Endothelial cell of umbilical vein (primary cell): ENCODE data around the gene DERA. TPM values are rescaled to one million over a fixed set of nuclear protein-coding genes. Genes with fewer than 3 reads are reported as not detected.

ENCODE experiments used
- BruUV-seq: library from RNA; stranded (reverse); fragments of 400-500 nt; replicated peaks from 2 replicates; lab custom pipeline; 2021; lab: Mats Ljungman, UMichigan
- CTCF ChIA-PET: fragments of 300-600, 350-600 bp; sonication (Branson Sonifier 250); formaldehyde crosslinking; loops from one replicate; lab custom pipeline; 2021; ENCODE audit warnings: antibody characterized with exemption, inconsistent platforms; lab: Charles Lee
- POLR2A ChIA-PET: fragments of 300-600, 350-600 bp; sonication (Branson Sonifier 250); formaldehyde crosslinking; loops from one replicate; lab custom pipeline; 2021; ENCODE audit warnings: antibody characterized with exemption, inconsistent platforms; lab: Charles Lee
- DNase-seq: peaks from one replicate; pipeline ENCODE4 v3.0.0-alpha.2; 2011; ENCODE audit warnings: low read depth, low spot score
- FAIRE-seq: peaks from 2 replicates; lab custom pipeline; 2011; peaks lifted over from hg19 to GRCh38; lab: Jason Lieb, UNC
- H2AFZ ChIP-seq: 2 replicates; pipeline ENCODE4 v1.6.0; 2012; ENCODE audit warnings: low read depth, low read length, control low read depth, inconsistent platforms
- H3K27ac ChIP-seq: 2 replicates; pipeline ENCODE4 v1.5.1; 2011; ENCODE audit warnings: low read depth, mild to moderate bottlenecking, control low read depth, low read length, moderate library complexity; ENCODE audit not compliant: insufficient read depth
- H3K27me3 ChIP-seq, 2 experiments: 2 replicates each; pipeline versions ENCODE4 v1.6.0 to v1.6.1; 2011; ENCODE audit warnings: low read length in 2 of 2, mixed read lengths in 1 of 2; ENCODE audit not compliant: control insufficient read depth in 2 of 2, insufficient read depth in 2 of 2
- H3K36me3 ChIP-seq, 2 experiments: 2 replicates in 1 of 2; 3 replicates in 1 of 2; pipeline ENCODE4 v1.5.1; 2011; ENCODE audit warnings: low read length in 2 of 2, mild to moderate bottlenecking in 1 of 2, moderate library complexity in 1 of 2; ENCODE audit not compliant: control insufficient read depth in 2 of 2, insufficient read depth in 2 of 2; ENCODE audit errors: extremely low read depth in 1 of 2
- H3K4me1 ChIP-seq: 3 replicates; pipeline ENCODE4 v1.5.1; 2011; ENCODE audit warnings: mild to moderate bottlenecking, low read length; ENCODE audit not compliant: control insufficient read depth, insufficient read depth; ENCODE audit errors: extremely low read depth
- H3K4me2 ChIP-seq: 2 replicates; pipeline ENCODE4 v1.6.1; 2011; ENCODE audit warnings: low read length, control low read depth, mixed read lengths; ENCODE audit not compliant: insufficient read depth
- H3K4me3 ChIP-seq, 3 experiments: fragments of 200-600 bp in 1 of 3; sonication (generic), shearing (Covaris generic) in 1 of 3; replicated peaks in 1 of 3; 2 replicates each; pipeline ENCODE4 v1.5.1; 2011 to 2016; ENCODE audit warnings: control low read depth in 3 of 3, low read length in 3 of 3, mild to moderate bottlenecking in 2 of 3, inconsistent platforms in 1 of 3, low read depth in 1 of 3, moderate library complexity in 1 of 3; ENCODE audit not compliant: insufficient read depth in 1 of 3
- H3K79me2 ChIP-seq: 2 replicates; pipeline ENCODE4 v1.6.0; 2012; ENCODE audit warnings: low read length, inconsistent platforms; ENCODE audit not compliant: control insufficient read depth, insufficient read depth
- H3K9ac ChIP-seq: replicated peaks from 2 replicates; pipeline ENCODE3; 2011; ENCODE audit warnings: low read length, control low read depth; ENCODE audit not compliant: insufficient read depth; ENCODE audit errors: extremely low read depth
- H3K9me1 ChIP-seq: replicated peaks from 3 replicates; pipeline ENCODE4 v1.6.0; 2011; ENCODE audit warnings: mild to moderate bottlenecking, low read length; ENCODE audit not compliant: control insufficient read depth, insufficient read depth; ENCODE audit errors: extremely low read depth
- H3K9me3 ChIP-seq: replicated peaks from 2 replicates; pipeline ENCODE4 v1.5.1; 2012; ENCODE audit warnings: low read length, inconsistent platforms; ENCODE audit not compliant: control insufficient read depth, insufficient read depth
- H4K20me1 ChIP-seq: replicated peaks from 2 replicates; pipeline ENCODE3; 2011; ENCODE audit warnings: mild to moderate bottlenecking, low read length; ENCODE audit not compliant: control insufficient read depth, insufficient read depth; ENCODE audit errors: extremely low read depth
- CTCF ChIP-seq, 2 donors: IDR thresholded peaks; 1 replicate in 1 of 2; 2 replicates in 1 of 2; pipeline ENCODE4 v1.5.1; 2011; ENCODE audit warnings: low read length in 2 of 2, mild to moderate bottlenecking in 2 of 2, moderate library complexity in 2 of 2, control low read depth in 1 of 2, inconsistent platforms in 1 of 2, low read depth in 1 of 2; ENCODE audit not compliant: insufficient read depth in 1 of 2; ENCODE audit errors: extremely low read depth in 1 of 2
- EZH2 ChIP-seq: IDR thresholded peaks from 2 replicates; pipeline ENCODE4 v1.6.1; 2012; ENCODE audit warnings: borderline replicate concordance, low read depth, mild to moderate bottlenecking, moderate library complexity, low read length, inconsistent platforms; ENCODE audit not compliant: severe bottlenecking
- FOS ChIP-seq: IDR thresholded peaks from 2 replicates; pipeline ENCODE4 v1.6.1; 2011; ENCODE audit warnings: mild to moderate bottlenecking, low read length, moderate library complexity, borderline replicate concordance; ENCODE audit not compliant: insufficient read depth
- GATA2 ChIP-seq: IDR thresholded peaks from 2 replicates; pipeline ENCODE4 v1.7.0; 2011; ENCODE audit warnings: low read depth, mild to moderate bottlenecking, moderate library complexity, mixed read lengths, low read length; ENCODE audit not compliant: insufficient read length, insufficient read depth
- JUN ChIP-seq: IDR thresholded peaks from 2 replicates; pipeline ENCODE4 v1.6.1; 2011; ENCODE audit warnings: borderline replicate concordance, low read depth; ENCODE audit not compliant: insufficient read length, insufficient read depth
- MAX ChIP-seq: IDR thresholded peaks from 2 replicates; pipeline ENCODE4 v1.6.1; 2011; ENCODE audit not compliant: insufficient read depth, insufficient read length
- MYC ChIP-seq: IDR thresholded peaks from one replicate; pipeline ENCODE4 v1.6.1; 2011; ENCODE audit warnings: mild to moderate bottlenecking, low read depth, low read length
- POLR2A ChIP-seq: IDR thresholded peaks from 2 replicates; pipeline ENCODE4 v1.6.1; 2012; ENCODE audit warnings: low read depth, mild to moderate bottlenecking, control low read depth, low read length
- POLR2AphosphoS5 ChIP-seq: IDR thresholded peaks from 2 replicates; pipeline ENCODE4 v1.6.1; 2012; ENCODE audit warnings: low read depth, mild to moderate bottlenecking, control low read depth, low read length, moderate library complexity; ENCODE audit not compliant: insufficient read depth
- dilution Hi-C: fragments of 300-500 bp; cut with MboI; formaldehyde crosslinking; loops from one replicate; pipeline ENCODE4 v1.15.0; 2019; ENCODE audit warnings: low sequenced_read_pairs; ENCODE audit not compliant: extremely low pct_ligation_motif_present
- intact Hi-C: fragments of 100-400 bp; cut with micrococcal nuclease; formaldehyde crosslinking; loops from one replicate; pipeline ENCODE4 v1.10.0; 2022
- polyA plus RNA-seq, 4 experiments: library from polyadenylated mRNA; depleted of rRNA in 3 of 4; stranded (reverse) in 3 of 4; unstranded in 1 of 4; fragments of >200 nt; gene quantifications; 2 replicates each; pipeline versions ENCODE4 v1.2.1 to v1.2.3, GENCODE V29; 2011 to 2012; ENCODE audit warnings: missing spikeins in 1 of 4
- total RNA-seq: library from RNA; stranded (reverse); gene quantifications from 2 replicates; pipeline ENCODE4 v1.2.3, GENCODE V29; 2021

Gene DERA
- total and polyA plus RNA-seq, 2 donors (not counting 3 experiments of a cell fraction or from before 2014, with no cell fraction given): 19.8 to 41.5 TPM

GRCh38 chr12:15956413-15957185, 45.5 kb downstream of the DERA start:
- Histone ChIP-seq H3K4me1 (no peaks in the 10 kb centered on the region), H3K9ac (no peak overlapping the region), H3K79me2 (peaks cover 5% of the 10 kb centered on the region), H3K27me3 (no peaks in the 10 kb centered on the region), H2AFZ (no peak overlapping the region), H3K4me3 (no peak overlapping the region), H3K9me1 (no peaks in the 10 kb centered on the region), H3K9me3 (no peaks in the 10 kb centered on the region), H3K36me3 (no peaks in the 10 kb centered on the region), H3K4me2 (no peak overlapping the region), H3K27ac (no peak overlapping the region), H4K20me1 (no peaks in the 10 kb centered on the region)
- DNase-seq: no peak
- intact Hi-C loops: no loop called here
- dilution Hi-C loops: no loop called here
- ChIA-PET CTCF (interaction anchor here (0.6 kb wide), 1 partner anchor 22 kb away, joined by 3 read pairs; no protein-coding TSS in a partner anchor), POLR2A (no interaction called here)
- no peak for FAIRE-seq
- TF ChIP-seq GATA2 (no peak), POLR2A (no peak), JUN (no peak), CTCF (IDR thresholded peaks at IDR 0.05; ENCODE audit: extremely low read depth in 1 of 2, insufficient read depth in 1 of 2, low read depth in 1 of 2, low read length in 2 of 2) (no peak), POLR2AphosphoS5 (no peak), MYC (no peak), MAX (no peak), EZH2 (no peak), FOS (no peak)
- no TSS peak for BruUV-seq
